GM23338 (cell line): ENCODE data around the gene HOMER1. TPM values are rescaled to one million over a fixed set of nuclear protein-coding genes. Genes with fewer than 3 reads are reported as not detected.

ENCODE experiments used
- ATAC-seq: fragments of 200-7000 bp; cut with Tn5 transposase; 3 replicates; pipeline ENCODE4 v1.9.1; 2020
- DNase-seq: peaks from one replicate; pipeline ENCODE4 v3.0.0-alpha.2; 2015; ENCODE audit warnings: low spot score
- H2AFZ ChIP-seq: fragments of 200-600 bp; sonication (generic); 2 replicates; pipeline ENCODE4 v1.8.0; 2016; ENCODE audit warnings: antibody characterized with exemption, mild to moderate bottlenecking, moderate library complexity
- H3F3A ChIP-seq: fragments of 200-600 bp; sonication (generic); replicated peaks from 2 replicates; pipeline ENCODE4 v1.8.0; 2017; ENCODE audit warnings: antibody characterized with exemption, mixed run types, low read depth
- H3K27ac ChIP-seq: fragments of 200-600 bp; sonication (generic); 2 replicates; pipeline ENCODE4 v1.6.1; 2016; ENCODE audit warnings: low read depth
- H3K27me3 ChIP-seq: fragments of 200-600 bp; sonication (generic); 2 replicates; pipeline ENCODE4 v1.8.0; 2016; ENCODE audit warnings: mild to moderate bottlenecking, mixed run types, moderate library complexity; ENCODE audit not compliant: insufficient read depth
- H3K36me3 ChIP-seq: fragments of 200-600 bp; sonication (generic); 2 replicates; pipeline ENCODE4 v1.8.0; 2016; ENCODE audit warnings: mild to moderate bottlenecking; ENCODE audit not compliant: insufficient read depth
- H3K4me1 ChIP-seq: fragments of 200-600 bp; sonication (generic); 2 replicates; pipeline ENCODE4 v1.8.0; 2016; ENCODE audit warnings: mild to moderate bottlenecking, moderate library complexity; ENCODE audit not compliant: insufficient read depth
- H3K4me2 ChIP-seq: fragments of 200-600 bp; sonication (generic); 2 replicates; pipeline ENCODE4 v1.7.1; 2017; ENCODE audit warnings: mixed run types
- H3K4me3 ChIP-seq: fragments of 200-600 bp; sonication (generic); 2 replicates; pipeline ENCODE4 v1.6.1; 2016; ENCODE audit warnings: mixed run types
- H3K79me2 ChIP-seq: fragments of 200-600 bp; sonication (generic); replicated peaks from 2 replicates; pipeline ENCODE4 v1.8.0; 2017; ENCODE audit warnings: mild to moderate bottlenecking; ENCODE audit not compliant: insufficient read depth
- H3K9me2 ChIP-seq: fragments of 200-600 bp; sonication (generic); 2 replicates; pipeline ENCODE4 v1.8.0; 2017; ENCODE audit not compliant: insufficient read depth
- H4K20me1 ChIP-seq: fragments of 200-600 bp; sonication (generic); replicated peaks from 2 replicates; pipeline ENCODE4 v1.8.0; 2017; ENCODE audit warnings: mild to moderate bottlenecking; ENCODE audit not compliant: insufficient read depth
- H3K27ac Mint-ChIP-seq: 2 replicates; pipeline ENCODE4 v1.8.0; 2020; ENCODE audit warnings: inconsistent platforms, mild to moderate bottlenecking, moderate library complexity, mixed read lengths
- H3K27me3 Mint-ChIP-seq: 3 replicates; pipeline ENCODE4 v1.8.0; 2022; ENCODE audit warnings: low read depth, mild to moderate bottlenecking, moderate library complexity, mixed read lengths, inconsistent platforms; ENCODE audit not compliant: insufficient read depth, poor library complexity
- H3K36me3 Mint-ChIP-seq: 3 replicates; pipeline ENCODE4 v1.8.0; 2021; ENCODE audit warnings: low read depth, mild to moderate bottlenecking, inconsistent platforms, moderate library complexity, mixed read lengths
- H3K4me1 Mint-ChIP-seq: 3 replicates; pipeline ENCODE4 v1.8.0; 2020; ENCODE audit warnings: mild to moderate bottlenecking, inconsistent platforms, mixed read lengths
- H3K4me3 Mint-ChIP-seq: 3 replicates; pipeline ENCODE4 v1.8.0; 2021; ENCODE audit warnings: moderate library complexity, mild to moderate bottlenecking, inconsistent platforms, mixed read lengths
- H3K9me3 Mint-ChIP-seq: 3 replicates; pipeline ENCODE4 v1.8.0; 2020; ENCODE audit warnings: moderate library complexity, mild to moderate bottlenecking, inconsistent platforms, mixed read lengths
- CREB1 ChIP-seq: fragments of 250-450 bp; sonication (Bioruptor Pico); IDR thresholded peaks from 2 replicates; pipeline ENCODE4 v1.5.0; 2020; ENCODE audit warnings: low read depth, mild to moderate bottlenecking, moderate library complexity
- CTCF ChIP-seq, 2 experiments: fragments of 200-600 bp in 1 of 2; sonication (generic) in 1 of 2; conservative IDR thresholded peaks; 2 replicates each; pipeline versions ENCODE4 v1.5.1 to v1.6.1; 2016 to 2017; ENCODE audit warnings: antibody characterized with exemption in 2 of 2, low read depth in 2 of 2, mild to moderate bottlenecking in 2 of 2, moderate library complexity in 1 of 2
- ETS1 ChIP-seq: IDR thresholded peaks from 2 replicates; pipeline ENCODE4 v1.6.1; 2016; ENCODE audit warnings: antibody characterized with exemption
- EZH2 ChIP-seq: fragments of 200-600 bp; sonication (generic); IDR thresholded peaks from one replicate; pipeline ENCODE4 v1.8.0; 2017; ENCODE audit warnings: antibody characterized with exemption, mild to moderate bottlenecking, low read depth; ENCODE audit not compliant: unreplicated experiment
- EZH2phosphoT487 ChIP-seq: fragments of 200-600 bp; sonication (generic); IDR thresholded peaks from one replicate; pipeline ENCODE4 v1.8.1; 2018; ENCODE audit warnings: antibody characterized with exemption; ENCODE audit not compliant: unreplicated experiment
- JUNB ChIP-seq: IDR thresholded peaks from one replicate; pipeline ENCODE4 v1.6.1; 2016; ENCODE audit warnings: antibody characterized with exemption; ENCODE audit not compliant: unreplicated experiment
- NANOG ChIP-seq: IDR thresholded peaks from 2 replicates; pipeline ENCODE4 v1.6.1; 2016; ENCODE audit warnings: antibody characterized with exemption, borderline replicate concordance
- POLR2AphosphoS5 ChIP-seq: IDR thresholded peaks from 2 replicates; pipeline ENCODE4 v1.6.1; 2016; ENCODE audit warnings: antibody characterized with exemption, low read depth
- REST ChIP-seq: IDR thresholded peaks from one replicate; pipeline ENCODE4 v1.6.1; 2018; ENCODE audit warnings: antibody characterized with exemption; ENCODE audit not compliant: unreplicated experiment
- STAT1 ChIP-seq: IDR thresholded peaks from one replicate; pipeline ENCODE4 v1.6.1; 2016; ENCODE audit warnings: antibody characterized with exemption; ENCODE audit not compliant: unreplicated experiment
- ZNF114 ChIP-seq: fragments of 250-450 bp; sonication (Bioruptor Pico); IDR thresholded peaks from 2 replicates; pipeline ENCODE4 v1.5.0; 2020; ENCODE audit warnings: mild to moderate bottlenecking, moderate library complexity
- ZNF331 ChIP-seq: fragments of 250-450 bp; sonication (Bioruptor Pico); IDR thresholded peaks from 2 replicates; pipeline ENCODE4 v1.5.0; 2020; ENCODE audit warnings: low read depth, mild to moderate bottlenecking, moderate library complexity
- ZNF462 ChIP-seq: fragments of 250-450 bp; sonication (Bioruptor Pico); IDR thresholded peaks from 2 replicates; pipeline ENCODE4 v1.5.0; 2020; ENCODE audit warnings: mild to moderate bottlenecking, moderate library complexity
- polyA plus RNA-seq: library from polyadenylated mRNA; unstranded; fragments of >200 nt; fragmentation: Nextera tagmentation; extraction: Ambion mirVana; gene quantifications from 2 replicates; pipeline ENCODE4 v1.2.1, GENCODE V29; 2016
- total RNA-seq: library from RNA; depleted of rRNA; stranded (reverse); fragments of >200 nt; shearing (Covaris generic); gene quantifications from 2 replicates; pipeline ENCODE4 v1.2.3, GENCODE V29; 2014

HOMER1 gene
- total and polyA plus RNA-seq, 2 experiments from 2014 or later: 45.1 to 80.3 TPM

GRCh38 chr5:79526928-79527327 lies 13.0 kb upstream of the HOMER1 start:
- no peak overlapping the region for H3K27ac Mint-ChIP-seq
- H3K4me3 ChIP-seq: no peak overlapping the region

More at GRCh38 chr5:79526928-79527327, 13.0 kb upstream of the HOMER1 start:
- DNase-seq: no peak
- Mint-ChIP-seq H3K4me1 (no peaks in the 10 kb centered on the region), H3K4me3 (no peak overlapping the region), H3K9me3 (peaks cover 25% of the 10 kb centered on the region), H3K36me3 (peaks cover 18% of the 10 kb centered on the region), H3K27me3 (peaks cover 4% of the 10 kb centered on the region)
- Histone ChIP-seq H4K20me1 (no peaks in the 10 kb centered on the region), H3K36me3 (no peaks in the 10 kb centered on the region), H3K27me3 (no peaks in the 10 kb centered on the region), H3K4me1 (no peaks in the 10 kb centered on the region), H3K4me2 (no peak overlapping the region), H2AFZ (no peak overlapping the region), H3F3A (no peaks in the 10 kb centered on the region), H3K79me2 (no peaks in the 10 kb centered on the region), H3K9me2 (0 out of 2 replicates have a peak, but pooled peaks cover 5% of the 10 kb centered on the region), H3K27ac (no peak overlapping the region)
- ATAC-seq: no peak
- TF ChIP-seq STAT1 (no peak), CREB1 (CRISPR knock-in tag) (no peak), JUNB (no peak), POLR2AphosphoS5 (no peak), ETS1 (no peak), REST (no peak), NANOG (no peak), ZNF114 (CRISPR knock-in tag) (no peak), CTCF (conservative IDR thresholded peaks at IDR 0.05; ENCODE audit: low read depth in 2 of 2) (no peak), EZH2 (no peak), ZNF462 (CRISPR knock-in tag) (no peak), ZNF331 (CRISPR knock-in tag) (no peak), EZH2phosphoT487 (no peak)
